HEK293 (cell line): ENCODE results near the gene KLHDC8B.

Source experiments
- CTCF ChIA-PET: fragments of 350-600 bp; formaldehyde crosslinking; extraction: SDS; loops from one replicate; lab custom pipeline; 2021; ENCODE audit warnings: antibody characterized with exemption; lab: Yijun Ruan, JAX
- POLR2A ChIA-PET: fragments of 300-600 bp; formaldehyde crosslinking; extraction: SDS; loops from one replicate; lab custom pipeline; 2020; ENCODE audit warnings: antibody characterized with exemption, inconsistent platforms; lab: Yijun Ruan, JAX
- H3K27ac ChIP-seq: fragments of 200-500 bp; sonication (Bioruptor generic); 2 replicates; pipeline ENCODE4 v1.5.1; 2014; ENCODE audit warnings: low read depth, low read length, control low read depth, inconsistent platforms; ENCODE audit errors: extremely low read depth
- H3K36me3 ChIP-seq, 2 experiments: fragments of 200-500 bp in 1 of 2; sonication (Bioruptor generic) in 1 of 2; 1 replicate in 1 of 2; 2 replicates in 1 of 2; pipeline ENCODE4 v1.5.1; 2014 to 2017; ENCODE audit warnings: inconsistent platforms in 2 of 2, low read length in 2 of 2; ENCODE audit not compliant: control insufficient read depth in 2 of 2, insufficient read depth in 1 of 2
- H3K4me1 ChIP-seq: fragments of 200-500 bp; sonication (Bioruptor generic); 2 replicates; pipeline ENCODE4 v1.5.1; 2014; ENCODE audit warnings: mild to moderate bottlenecking, low read length, inconsistent platforms; ENCODE audit not compliant: control insufficient read depth, insufficient read depth
- H3K4me3 ChIP-seq: 2 replicates; pipeline ENCODE4 v1.5.1; 2011; ENCODE audit warnings: low read depth, mild to moderate bottlenecking, control low read depth, low read length, moderate library complexity
- H3K9me3 ChIP-seq: fragments of 200-500 bp; sonication (Bioruptor generic); 2 replicates; pipeline ENCODE4 v1.5.1; 2014; ENCODE audit warnings: low read depth, low read length, inconsistent platforms; ENCODE audit not compliant: control insufficient read depth, insufficient read depth
- EGR2 ChIP-seq: fragments of 450-650 bp; formaldehyde crosslinking; IDR thresholded peaks from 2 replicates; pipeline ENCODE4 v1.5.1; 2016; ENCODE audit warnings: low read depth, missing biosample characterization, missing genetic modification characterization
- HOXC10 ChIP-seq: sonication (generic); formaldehyde crosslinking; IDR thresholded peaks from 2 replicates; pipeline ENCODE4 v1.8.1; 2023; ENCODE audit warnings: mild to moderate bottlenecking, missing genetic modification reagents
- KLF10 ChIP-seq: fragments of 450-650 bp; IDR thresholded peaks from 2 replicates; pipeline ENCODE4 v1.5.1; 2018; ENCODE audit warnings: missing biosample characterization, mild to moderate bottlenecking, missing genetic modification characterization
- SCRT1 ChIP-seq: fragments of 450-650 bp; formaldehyde crosslinking; IDR thresholded peaks from 2 replicates; pipeline ENCODE4 v1.5.1; 2016; ENCODE audit warnings: missing biosample characterization, missing genetic modification characterization, borderline replicate concordance
- SP3 ChIP-seq: fragments of 450-650 bp; formaldehyde crosslinking; IDR thresholded peaks from 2 replicates; pipeline ENCODE4 v1.5.1; 2016; ENCODE audit warnings: missing biosample characterization, missing genetic modification characterization
- ZBTB1 ChIP-seq: fragments of 450-650 bp; formaldehyde crosslinking; IDR thresholded peaks from 2 replicates; pipeline ENCODE4 v1.5.1; 2016; ENCODE audit warnings: missing biosample characterization, missing genetic modification characterization
- ZNF174 ChIP-seq: fragments of 450-650 bp; formaldehyde crosslinking; IDR thresholded peaks from 2 replicates; pipeline ENCODE4 v1.5.0; 2017; ENCODE audit warnings: missing biosample characterization, mild to moderate bottlenecking, missing genetic modification characterization
- ZNF24 ChIP-seq: fragments of 450-650 bp; formaldehyde crosslinking; IDR thresholded peaks from 2 replicates; pipeline ENCODE4 v1.5.1; 2016; ENCODE audit warnings: missing biosample characterization, missing genetic modification characterization
- ZNF341 ChIP-seq: fragments of 450-650 bp; formaldehyde crosslinking; IDR thresholded peaks from 2 replicates; pipeline ENCODE4; 2016; ENCODE audit warnings: low read depth, missing biosample characterization, missing genetic modification characterization
- ZNF391 ChIP-seq: fragments of 450-650 bp; formaldehyde crosslinking; IDR thresholded peaks from 2 replicates; pipeline ENCODE4 v1.5.1; 2016; ENCODE audit warnings: low read depth, missing biosample characterization, missing genetic modification characterization, borderline replicate concordance
- ZNF394 ChIP-seq: fragments of 450-650 bp; formaldehyde crosslinking; IDR thresholded peaks from 2 replicates; pipeline ENCODE4 v1.5.1; 2016; ENCODE audit warnings: missing biosample characterization, missing genetic modification characterization, mild to moderate bottlenecking, moderate library complexity, borderline replicate concordance
- ZNF473 ChIP-seq: fragments of 450-650 bp; formaldehyde crosslinking; IDR thresholded peaks from 2 replicates; pipeline ENCODE4 v1.5.1; 2017; ENCODE audit warnings: missing biosample characterization, missing genetic modification characterization
- ZNF548 ChIP-seq: fragments of 450-650 bp; formaldehyde crosslinking; IDR thresholded peaks from 2 replicates; pipeline ENCODE4 v1.5.1; 2016; ENCODE audit warnings: missing biosample characterization, missing genetic modification characterization
- ZNF558 ChIP-seq: fragments of 450-650 bp; formaldehyde crosslinking; IDR thresholded peaks from 2 replicates; pipeline ENCODE4 v1.5.1; 2016; ENCODE audit warnings: missing biosample characterization, missing genetic modification characterization
- ZNF596 ChIP-seq: fragments of 450-650 bp; IDR thresholded peaks from 2 replicates; pipeline ENCODE4 v1.5.0; 2018; ENCODE audit warnings: missing biosample characterization, mild to moderate bottlenecking, missing genetic modification characterization, moderate library complexity
- ZNF600 ChIP-seq: fragments of 450-650 bp; formaldehyde crosslinking; IDR thresholded peaks from 2 replicates; pipeline ENCODE4 v1.5.1; 2016; ENCODE audit warnings: missing biosample characterization, missing genetic modification characterization
- ZNF664 ChIP-seq: fragments of 450-650 bp; formaldehyde crosslinking; IDR thresholded peaks from 2 replicates; pipeline ENCODE4 v1.5.1; 2016; ENCODE audit warnings: missing biosample characterization, missing genetic modification characterization
- ZNF785 ChIP-seq: fragments of 450-650 bp; formaldehyde crosslinking; IDR thresholded peaks from 2 replicates; pipeline ENCODE4 v1.5.1; 2016; ENCODE audit warnings: missing biosample characterization, missing genetic modification characterization
- ZNF843 ChIP-seq: fragments of 450-650 bp; formaldehyde crosslinking; IDR thresholded peaks from 2 replicates; pipeline ENCODE4 v1.5.1; 2016; ENCODE audit warnings: missing biosample characterization, missing genetic modification characterization
- ZSCAN16 ChIP-seq: fragments of 450-650 bp; formaldehyde crosslinking; IDR thresholded peaks from 2 replicates; pipeline ENCODE4 v1.5.1; 2016; ENCODE audit warnings: missing biosample characterization, missing genetic modification characterization
- ZSCAN23 ChIP-seq: fragments of 450-650 bp; formaldehyde crosslinking; IDR thresholded peaks from 2 replicates; pipeline ENCODE4 v1.5.1; 2016; ENCODE audit warnings: missing biosample characterization, missing genetic modification characterization
- TF ChIP-seq, protein P1 (sequence below): fragments of 450-650 bp; formaldehyde crosslinking; IDR thresholded peaks from 2 replicates; pipeline ENCODE4 v1.5.1; 2016; ENCODE audit warnings: missing biosample characterization, missing genetic modification characterization
- TF ChIP-seq, protein P2 (sequence below): fragments of 450-650 bp; formaldehyde crosslinking; IDR thresholded peaks from 2 replicates; pipeline ENCODE4 v1.5.1; 2016; ENCODE audit warnings: missing biosample characterization, missing genetic modification characterization
- TF ChIP-seq, protein P3 (sequence below): fragments of 450-650 bp; formaldehyde crosslinking; IDR thresholded peaks from 2 replicates; pipeline ENCODE4 v1.5.1; 2017; ENCODE audit warnings: missing biosample characterization, missing genetic modification characterization
- TF ChIP-seq, protein P4 (sequence below): fragments of 450-650 bp; formaldehyde crosslinking; IDR thresholded peaks from 2 replicates; pipeline ENCODE4 v1.5.1; 2016; ENCODE audit warnings: missing biosample characterization, missing genetic modification characterization, borderline replicate concordance
- TF ChIP-seq, protein P5 (sequence below): fragments of 450-650 bp; formaldehyde crosslinking; IDR thresholded peaks from 2 replicates; pipeline ENCODE4 v1.5.1; 2016; ENCODE audit warnings: missing biosample characterization, missing genetic modification characterization

Gene KLHDC8B

DNA sequence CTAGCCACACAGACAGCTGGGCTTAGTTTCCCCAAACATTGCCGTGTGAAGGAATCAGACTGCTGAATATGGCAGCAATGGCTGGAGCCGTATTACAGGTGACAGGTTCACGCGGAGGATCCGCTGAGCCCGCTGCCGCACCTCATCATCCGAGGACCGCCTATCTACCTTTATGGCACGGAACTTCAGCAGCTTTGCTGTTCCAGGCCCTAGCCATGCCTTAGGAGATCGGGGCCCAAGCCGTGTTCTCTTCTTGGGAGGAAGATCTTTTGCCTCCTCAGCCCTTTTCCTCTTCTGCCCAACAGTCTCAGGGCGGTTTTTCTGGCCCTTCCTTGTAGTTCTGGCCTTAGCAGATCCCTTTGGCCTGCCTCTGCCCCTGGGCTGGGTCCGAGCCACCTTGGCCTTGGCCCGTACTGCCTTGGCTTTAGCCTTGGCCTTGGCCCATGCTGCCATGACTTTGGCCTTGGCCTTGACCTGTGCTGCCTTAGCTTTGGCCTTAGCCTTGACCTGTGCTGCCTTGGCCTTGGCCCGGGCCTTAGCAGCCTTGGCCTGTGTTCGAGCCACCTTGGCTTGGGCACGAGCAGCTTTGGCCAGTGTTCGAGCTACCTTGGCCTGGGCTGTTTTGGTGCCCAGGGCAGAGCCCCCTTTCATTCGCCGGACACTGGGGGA, 8.5 kb upstream of the KLHDC8B start:
- no peak overlapping the region for H3K4me3 ChIP-seq
- H3K4me1 ChIP-seq, result no peaks in the 10 kb centered on the region
- no peaks in the 10 kb centered on the region for H3K9me3 ChIP-seq
- H3K36me3 ChIP-seq, result peaks cover 0 to 41% of the 10 kb centered on the region in 2 experiments; a peak in 2 of 3 replicates
- no peak for TF ChIP-seq ZNF558 (tag by site-specific recombination)
- no peak for TF ChIP-seq ZNF785 (tag by site-specific recombination)
- TF ChIP-seq ZNF391 (tag by site-specific recombination), result no peak
- TF ChIP-seq ZNF600 (tag by site-specific recombination), result no peak
- TF ChIP-seq ZNF664, result no peak
- no peak for TF ChIP-seq HOXC10 (CRISPR knock-in tag)
- TF ChIP-seq, protein P1, sequence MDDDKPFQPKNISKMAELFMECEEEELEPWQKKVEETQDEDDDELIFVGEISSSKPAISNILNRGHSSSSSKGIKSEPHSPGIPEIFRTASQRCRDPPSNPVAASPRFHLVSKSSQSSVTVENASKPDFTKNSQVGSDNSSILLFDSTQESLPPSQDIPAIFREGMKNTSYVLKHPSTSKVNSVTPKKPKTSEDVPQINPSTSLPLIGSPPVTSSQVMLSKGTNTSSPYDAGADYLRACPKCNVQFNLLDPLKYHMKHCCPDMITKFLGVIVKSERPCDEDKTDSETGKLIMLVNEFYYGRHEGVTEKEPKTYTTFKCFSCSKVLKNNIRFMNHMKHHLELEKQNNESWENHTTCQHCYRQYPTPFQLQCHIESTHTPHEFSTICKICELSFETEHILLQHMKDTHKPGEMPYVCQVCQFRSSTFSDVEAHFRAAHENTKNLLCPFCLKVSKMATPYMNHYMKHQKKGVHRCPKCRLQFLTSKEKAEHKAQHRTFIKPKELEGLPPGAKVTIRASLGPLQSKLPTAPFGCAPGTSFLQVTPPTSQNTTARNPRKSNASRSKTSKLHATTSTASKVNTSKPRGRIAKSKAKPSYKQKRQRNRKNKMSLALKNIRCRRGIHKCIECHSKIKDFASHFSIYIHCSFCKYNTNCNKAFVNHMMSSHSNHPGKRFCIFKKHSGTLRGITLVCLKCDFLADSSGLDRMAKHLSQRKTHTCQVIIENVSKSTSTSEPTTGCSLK (tag by site-specific recombination), result no peak
- TF ChIP-seq ZBTB1, result no peak
- no peak for TF ChIP-seq EGR2 (tag by site-specific recombination)
- TF ChIP-seq, protein P2, sequence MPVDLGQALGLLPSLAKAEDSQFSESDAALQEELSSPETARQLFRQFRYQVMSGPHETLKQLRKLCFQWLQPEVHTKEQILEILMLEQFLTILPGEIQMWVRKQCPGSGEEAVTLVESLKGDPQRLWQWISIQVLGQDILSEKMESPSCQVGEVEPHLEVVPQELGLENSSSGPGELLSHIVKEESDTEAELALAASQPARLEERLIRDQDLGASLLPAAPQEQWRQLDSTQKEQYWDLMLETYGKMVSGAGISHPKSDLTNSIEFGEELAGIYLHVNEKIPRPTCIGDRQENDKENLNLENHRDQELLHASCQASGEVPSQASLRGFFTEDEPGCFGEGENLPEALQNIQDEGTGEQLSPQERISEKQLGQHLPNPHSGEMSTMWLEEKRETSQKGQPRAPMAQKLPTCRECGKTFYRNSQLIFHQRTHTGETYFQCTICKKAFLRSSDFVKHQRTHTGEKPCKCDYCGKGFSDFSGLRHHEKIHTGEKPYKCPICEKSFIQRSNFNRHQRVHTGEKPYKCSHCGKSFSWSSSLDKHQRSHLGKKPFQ (tag by site-specific recombination), result no peak
- no peak for TF ChIP-seq ZNF24 (tag by site-specific recombination)
- no peak for TF ChIP-seq ZNF843 (tag by site-specific recombination)
- no peak for TF ChIP-seq ZNF341 (tag by site-specific recombination)
- TF ChIP-seq, protein P3, sequence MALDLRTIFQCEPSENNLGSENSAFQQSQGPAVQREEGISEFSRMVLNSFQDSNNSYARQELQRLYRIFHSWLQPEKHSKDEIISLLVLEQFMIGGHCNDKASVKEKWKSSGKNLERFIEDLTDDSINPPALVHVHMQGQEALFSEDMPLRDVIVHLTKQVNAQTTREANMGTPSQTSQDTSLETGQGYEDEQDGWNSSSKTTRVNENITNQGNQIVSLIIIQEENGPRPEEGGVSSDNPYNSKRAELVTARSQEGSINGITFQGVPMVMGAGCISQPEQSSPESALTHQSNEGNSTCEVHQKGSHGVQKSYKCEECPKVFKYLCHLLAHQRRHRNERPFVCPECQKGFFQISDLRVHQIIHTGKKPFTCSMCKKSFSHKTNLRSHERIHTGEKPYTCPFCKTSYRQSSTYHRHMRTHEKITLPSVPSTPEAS, result no peak
- CTCF ChIA-PET, result interaction anchor here (0.8 to 2.0 kb wide), 2 partner anchors 8 to 10 kb away, joined by 3 to 5 read pairs; partner anchors contain the start of gene KLHDC8B
- no peak overlapping the region for H3K27ac ChIP-seq
- POLR2A ChIA-PET, result interaction anchor here (0.9 to 1.3 kb wide), 2 partner anchors 31 to 69 kb away, joined by 3 read pairs; partner anchors contain the start of gene QRICH1

DNA sequence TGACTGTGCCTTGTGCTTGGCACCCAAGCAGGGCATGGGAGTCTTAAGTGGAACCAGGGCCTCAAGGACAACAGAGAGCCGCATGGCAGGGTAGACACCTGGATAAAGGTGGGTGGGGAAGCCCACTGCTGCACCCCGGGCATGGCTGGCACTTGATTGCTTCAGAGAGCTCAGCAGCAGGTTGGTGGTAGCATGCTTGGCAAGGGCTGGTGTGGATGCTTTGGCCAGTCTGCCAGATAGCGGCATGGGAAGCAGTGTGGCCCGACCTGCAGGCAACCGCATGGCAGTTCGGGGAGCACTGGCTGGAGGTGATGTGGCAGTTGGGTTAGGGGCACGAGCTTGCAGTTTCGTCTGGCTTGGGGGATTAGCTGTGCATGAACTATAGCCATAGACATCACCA, 7.8 kb upstream of the KLHDC8B start:
- ChIA-PET POLR2A (interaction anchor here (0.9 to 1.3 kb wide), 2 partner anchors 32 to 70 kb away, joined by 3 read pairs; partner anchors contain the start of gene QRICH1), CTCF (interaction anchor here (0.8 kb wide), 1 partner anchor 11 kb away, joined by 3 read pairs; no protein-coding TSS in a partner anchor)
- H3K36me3 ChIP-seq, result peaks cover 0 to 41% of the 10 kb centered on the region in 2 experiments; a peak in 2 of 3 replicates
- H3K9me3 ChIP-seq, result no peaks in the 10 kb centered on the region
- no peak overlapping the region for H3K27ac ChIP-seq
- H3K4me3 ChIP-seq, result no peak overlapping the region
- H3K4me1 ChIP-seq, result no peaks in the 10 kb centered on the region
- no peak for TF ChIP-seq ZNF548
- no peak for TF ChIP-seq ZNF664
- TF ChIP-seq, protein P4, sequence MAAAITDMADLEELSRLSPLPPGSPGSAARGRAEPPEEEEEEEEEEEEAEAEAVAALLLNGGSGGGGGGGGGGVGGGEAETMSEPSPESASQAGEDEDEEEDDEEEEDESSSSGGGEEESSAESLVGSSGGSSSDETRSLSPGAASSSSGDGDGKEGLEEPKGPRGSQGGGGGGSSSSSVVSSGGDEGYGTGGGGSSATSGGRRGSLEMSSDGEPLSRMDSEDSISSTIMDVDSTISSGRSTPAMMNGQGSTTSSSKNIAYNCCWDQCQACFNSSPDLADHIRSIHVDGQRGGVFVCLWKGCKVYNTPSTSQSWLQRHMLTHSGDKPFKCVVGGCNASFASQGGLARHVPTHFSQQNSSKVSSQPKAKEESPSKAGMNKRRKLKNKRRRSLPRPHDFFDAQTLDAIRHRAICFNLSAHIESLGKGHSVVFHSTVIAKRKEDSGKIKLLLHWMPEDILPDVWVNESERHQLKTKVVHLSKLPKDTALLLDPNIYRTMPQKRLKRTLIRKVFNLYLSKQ, result no peak
- no peak for TF ChIP-seq ZSCAN16 (tag by site-specific recombination)
- no peak for TF ChIP-seq ZNF394 (tag by site-specific recombination)
- TF ChIP-seq ZNF174, result no peak
- no peak for TF ChIP-seq ZNF473 (tag by site-specific recombination)
- no peak for TF ChIP-seq ZNF596 (tag by site-specific recombination)
- no peak for TF ChIP-seq KLF10
- TF ChIP-seq, protein P3, result no peak
- TF ChIP-seq, protein P5, sequence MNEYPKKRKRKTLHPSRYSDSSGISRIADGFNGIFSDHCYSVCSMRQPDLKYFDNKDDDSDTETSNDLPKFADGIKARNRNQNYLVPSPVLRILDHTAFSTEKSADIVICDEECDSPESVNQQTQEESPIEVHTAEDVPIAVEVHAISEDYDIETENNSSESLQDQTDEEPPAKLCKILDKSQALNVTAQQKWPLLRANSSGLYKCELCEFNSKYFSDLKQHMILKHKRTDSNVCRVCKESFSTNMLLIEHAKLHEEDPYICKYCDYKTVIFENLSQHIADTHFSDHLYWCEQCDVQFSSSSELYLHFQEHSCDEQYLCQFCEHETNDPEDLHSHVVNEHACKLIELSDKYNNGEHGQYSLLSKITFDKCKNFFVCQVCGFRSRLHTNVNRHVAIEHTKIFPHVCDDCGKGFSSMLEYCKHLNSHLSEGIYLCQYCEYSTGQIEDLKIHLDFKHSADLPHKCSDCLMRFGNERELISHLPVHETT (tag by site-specific recombination), result no peak
- TF ChIP-seq ZSCAN23, result no peak
- no peak for TF ChIP-seq SP3 (tag by site-specific recombination)
- TF ChIP-seq SCRT1, result no peak
